Stimulated activated CD4-positive, alpha-beta T cell treated with anti-CD3 and anti-CD28 coated beads, TNF-alpha, amount 100 ng/mL, for 4 hours (primary cell): Measurements from ENCODE around the gene SRP68.
"Not testable (repeated sequence)": the region's sequence is repeated elsewhere in the genome, so short reads cannot be mapped to it uniquely, and the experiment has no call there.

Experiments used
- DNase-seq, 3 experiments: peaks; one replicate each; pipeline ENCODE4 v3.0.0-alpha.2; 2020; ENCODE audit warnings: low read depth in 3 of 3

Gene SRP68

DNA sequence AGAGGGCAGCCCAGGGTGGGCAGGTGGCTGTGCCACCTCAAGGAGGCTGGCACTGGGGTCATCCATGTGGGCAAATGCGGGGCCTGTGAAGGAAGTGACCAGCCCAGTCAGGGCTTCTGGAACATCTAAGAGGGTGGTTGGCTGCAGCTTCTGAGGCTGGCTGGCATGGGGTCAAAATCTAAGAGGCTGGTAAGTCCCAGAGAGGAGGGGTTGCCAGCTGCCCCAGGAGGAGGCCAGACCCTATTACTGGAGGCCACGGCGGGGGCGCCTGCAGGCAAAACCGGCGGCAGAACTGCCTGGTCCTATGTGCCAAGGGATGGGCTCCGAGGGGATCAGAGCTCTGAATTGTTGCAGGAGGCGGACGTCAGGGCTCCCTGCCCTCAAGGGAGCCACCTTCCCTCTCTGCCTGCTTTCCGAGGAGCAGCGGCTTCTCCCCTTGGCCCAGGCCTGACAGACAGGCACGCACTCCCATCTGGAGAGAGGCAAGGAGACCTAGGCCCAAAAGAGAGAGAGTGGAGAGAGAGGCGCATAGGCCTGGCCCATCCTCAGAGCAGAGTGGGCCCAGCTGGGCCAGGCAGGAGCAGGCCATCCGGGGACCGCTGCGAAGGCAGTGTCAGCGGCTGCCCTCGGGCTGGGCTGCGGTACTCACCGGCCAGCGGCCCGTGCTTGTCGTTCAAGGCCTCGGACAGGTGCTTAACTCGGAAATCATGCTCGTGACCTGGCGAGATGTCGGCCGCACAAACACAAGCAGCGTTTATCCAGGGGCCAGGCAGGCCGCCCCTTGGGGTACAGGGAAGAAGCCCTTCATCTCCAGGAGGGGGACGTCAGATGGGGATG, 17.6 kb upstream of the SRP68 start:
- DNase-seq, result no peak

DNA sequence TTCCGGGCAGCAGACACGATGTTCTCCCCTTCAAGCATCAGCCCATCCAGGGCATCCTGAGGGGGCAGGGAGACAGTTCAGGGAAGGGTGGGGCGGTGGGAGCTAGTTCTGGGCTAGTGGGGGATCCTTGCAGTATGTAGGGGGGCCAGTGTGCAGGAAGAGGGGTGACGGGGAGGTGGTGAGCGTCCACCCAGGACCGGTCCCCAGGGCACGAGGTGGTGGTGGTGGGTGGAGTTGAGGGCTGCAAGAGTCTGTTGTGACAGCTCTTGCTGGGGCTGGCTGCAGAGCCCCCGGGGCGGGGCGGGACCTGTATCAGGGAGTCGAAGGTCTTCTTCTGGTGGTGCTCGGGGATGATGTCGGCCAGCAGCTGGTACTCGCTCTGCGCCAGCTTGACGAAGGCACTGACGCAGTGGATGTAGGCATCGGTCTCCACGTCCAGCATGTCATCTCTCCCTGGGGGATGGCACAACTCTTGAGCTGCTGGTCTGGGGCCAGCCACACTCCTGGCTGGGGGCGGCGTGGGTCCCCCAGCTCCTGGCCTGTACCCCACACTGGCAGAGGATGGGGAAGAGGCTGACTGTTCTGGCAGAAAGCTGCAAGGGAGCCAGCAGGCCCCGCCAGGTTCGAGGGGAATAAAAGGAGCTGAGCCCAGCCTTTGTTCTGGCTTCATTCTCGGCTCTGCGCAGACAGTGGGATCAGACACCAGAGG, 16.7 kb upstream of the SRP68 start:
- no peak for DNase-seq

DNA sequence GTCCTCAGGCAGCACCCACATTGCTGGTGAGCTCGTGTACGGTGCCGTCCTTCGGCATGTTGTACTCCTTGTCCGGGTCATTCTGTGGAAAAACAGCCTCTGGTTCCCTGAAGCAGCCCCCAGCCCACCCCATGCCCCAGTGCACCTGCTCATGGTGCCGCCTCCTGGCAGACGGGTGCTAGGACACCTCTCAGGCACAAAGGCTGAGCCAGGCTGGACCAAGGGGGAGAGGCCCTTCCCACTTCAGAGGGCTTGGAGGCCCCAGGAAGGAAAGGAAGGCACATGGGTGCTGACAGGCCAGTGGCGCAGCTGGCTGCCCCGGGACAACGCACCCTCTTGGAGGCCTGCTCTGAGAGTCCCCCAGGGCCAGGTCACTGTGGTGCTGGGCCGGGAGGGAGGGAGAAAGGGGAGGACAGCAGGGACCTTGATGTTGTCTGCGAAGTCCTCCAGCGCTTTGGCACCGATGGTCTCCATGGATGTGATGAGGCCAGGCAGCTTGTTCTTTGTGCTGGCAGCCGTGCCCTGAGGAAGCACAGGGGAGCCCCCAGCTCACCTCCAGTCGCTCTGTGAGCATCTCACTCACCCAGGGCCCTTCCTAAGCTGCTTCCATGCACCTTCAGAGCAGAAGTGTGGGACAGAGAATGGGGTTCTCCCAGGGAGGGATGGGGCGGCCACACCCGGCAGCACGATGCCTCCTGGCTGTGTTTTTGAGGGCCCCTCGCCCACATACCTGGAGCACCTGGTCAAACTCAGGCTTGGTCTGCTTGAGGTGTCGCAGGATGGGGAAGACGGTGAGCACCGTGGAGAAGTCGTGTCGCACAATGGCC, 15.9 kb upstream of the SRP68 start:
- DNase-seq, result no peak

DNA sequence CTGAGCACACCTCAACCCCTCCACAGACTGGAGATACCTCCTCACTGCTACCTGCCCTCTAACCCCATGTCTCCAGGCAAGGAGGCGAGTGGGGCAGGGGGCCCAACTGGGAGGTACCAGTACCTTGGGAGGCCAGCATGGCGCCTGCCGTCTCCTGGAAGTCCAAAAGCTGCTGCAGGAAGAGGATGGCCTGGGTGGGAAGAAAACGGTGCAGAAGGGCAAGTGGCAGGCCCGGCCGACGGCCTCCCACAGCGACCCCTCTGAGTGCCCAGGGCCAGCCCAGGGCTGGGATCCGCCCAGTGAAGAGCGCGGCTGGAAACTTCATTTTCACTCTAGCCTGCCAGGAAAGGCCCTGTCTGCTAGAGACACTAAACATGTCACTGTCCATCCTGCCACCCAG, 15.2 kb upstream of the SRP68 start:
- DNase-seq, result no peak

DNA sequence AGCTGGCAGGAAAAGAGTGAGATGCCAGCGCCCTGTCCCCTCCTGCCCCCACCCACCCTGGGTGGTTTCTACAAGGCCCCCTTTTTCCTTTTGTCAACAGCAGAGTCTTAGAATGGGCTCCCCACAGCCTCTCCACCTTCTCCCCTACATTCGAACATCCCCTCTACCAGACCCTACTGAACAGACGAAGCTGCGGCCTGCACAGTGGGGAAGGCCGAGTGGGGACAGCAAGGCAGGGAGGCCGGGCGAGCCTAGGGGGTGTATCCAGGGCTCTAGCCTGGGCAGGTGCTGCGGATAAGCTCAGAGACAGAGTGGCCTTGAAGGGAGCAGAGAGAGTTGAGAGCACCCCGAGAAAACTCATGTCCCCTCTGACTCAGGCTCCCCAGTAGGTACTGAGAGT, 14.1 kb upstream of the SRP68 start:
- no peak for DNase-seq

DNA sequence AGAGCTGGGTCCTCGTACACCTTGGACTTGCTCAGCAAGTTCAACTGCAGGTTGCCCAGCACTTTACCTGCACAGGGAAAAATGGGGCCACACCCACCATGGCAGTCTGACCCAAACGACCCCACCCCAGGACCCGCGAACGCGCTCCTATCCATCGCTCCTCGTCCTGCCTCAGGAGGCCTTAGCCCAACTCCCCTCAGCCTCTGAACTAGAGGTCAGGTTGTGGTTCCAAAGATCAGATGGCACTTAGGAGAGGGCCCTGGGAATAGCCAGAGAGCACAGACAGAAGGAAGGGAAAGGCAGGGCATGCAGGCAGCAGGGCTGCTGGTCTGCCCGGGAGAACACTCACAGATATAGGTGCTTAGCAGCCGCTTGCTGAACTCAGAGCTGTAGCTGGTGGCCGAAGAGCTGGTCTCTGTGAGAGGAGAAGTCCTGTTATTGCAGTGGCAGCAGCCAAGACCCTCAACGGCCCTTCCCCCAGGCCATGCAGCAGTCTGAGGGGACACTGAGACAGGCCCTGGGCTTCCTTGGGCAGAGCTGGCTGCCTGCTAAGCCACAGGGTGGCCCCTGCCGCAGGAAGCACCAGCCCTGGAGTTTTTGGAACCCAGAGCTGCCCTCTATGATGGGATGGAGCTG, 13.5 kb upstream of the SRP68 start:
- DNase-seq, result no peak

DNA sequence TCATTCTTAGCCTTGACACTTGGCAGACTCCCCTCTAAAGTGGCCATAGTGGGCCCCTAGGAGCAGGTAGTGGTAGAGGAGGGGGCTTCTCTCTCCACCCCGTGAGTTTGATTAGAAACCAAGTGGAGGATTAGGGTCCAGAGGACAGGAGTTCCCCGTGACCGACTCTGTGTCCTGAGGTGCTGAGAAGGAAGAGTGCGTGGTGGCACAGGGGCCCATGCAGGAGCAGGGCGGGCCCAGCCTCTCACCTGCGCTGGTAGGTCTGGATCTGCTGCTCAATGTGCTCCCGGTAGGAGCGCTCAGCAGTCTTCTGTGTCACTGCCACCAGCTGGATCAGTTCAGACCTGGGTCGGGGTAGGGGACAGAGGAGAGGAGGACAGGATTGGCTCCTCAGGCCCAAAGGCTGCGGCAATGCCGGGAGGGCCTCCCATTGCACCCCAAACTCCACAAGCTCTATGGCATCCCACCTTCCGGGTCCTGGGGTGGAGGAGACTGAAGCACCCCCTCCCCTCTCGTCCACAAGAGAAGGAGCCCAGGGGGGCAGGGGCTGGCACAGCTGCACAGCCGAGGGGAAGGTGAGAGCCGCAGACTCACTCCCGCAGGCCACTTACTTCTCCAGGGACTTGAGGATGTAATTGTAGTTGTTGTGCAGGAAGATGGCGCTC, 12.9 kb upstream of the SRP68 start:
- no peak for DNase-seq

DNA sequence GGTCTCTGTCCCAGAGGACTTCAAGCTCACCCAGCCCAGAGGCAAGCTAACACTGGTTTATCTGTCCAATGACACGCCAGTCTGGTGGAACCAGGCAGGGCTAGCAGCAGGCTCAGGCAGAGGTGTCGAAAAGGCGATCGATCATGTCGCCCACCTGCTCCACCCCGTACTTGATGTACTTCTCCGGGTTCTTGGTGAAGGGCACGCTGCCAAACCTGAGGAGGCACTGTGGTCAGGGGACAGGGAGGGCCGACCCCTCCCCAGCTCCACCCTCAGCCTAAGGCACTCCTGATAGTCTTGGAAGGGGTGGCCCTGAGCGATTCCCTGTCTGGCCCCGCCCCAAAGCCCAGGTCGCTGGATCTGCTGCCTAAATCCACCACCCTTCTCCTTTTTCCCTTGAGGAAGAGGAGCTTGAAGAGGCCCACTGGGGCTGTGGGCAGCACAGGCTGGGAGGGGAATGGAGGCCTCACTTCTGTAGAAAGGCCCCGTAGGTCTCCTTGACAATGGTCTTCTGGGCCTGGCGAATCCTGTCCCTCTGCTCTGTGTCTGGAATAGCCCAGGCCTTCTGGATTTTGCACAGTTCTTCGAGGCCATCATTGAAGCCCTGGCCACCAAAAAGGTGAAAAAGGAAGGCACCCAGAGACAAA, 11.3 kb upstream of the SRP68 start:
- DNase-seq, result no peak

DNA sequence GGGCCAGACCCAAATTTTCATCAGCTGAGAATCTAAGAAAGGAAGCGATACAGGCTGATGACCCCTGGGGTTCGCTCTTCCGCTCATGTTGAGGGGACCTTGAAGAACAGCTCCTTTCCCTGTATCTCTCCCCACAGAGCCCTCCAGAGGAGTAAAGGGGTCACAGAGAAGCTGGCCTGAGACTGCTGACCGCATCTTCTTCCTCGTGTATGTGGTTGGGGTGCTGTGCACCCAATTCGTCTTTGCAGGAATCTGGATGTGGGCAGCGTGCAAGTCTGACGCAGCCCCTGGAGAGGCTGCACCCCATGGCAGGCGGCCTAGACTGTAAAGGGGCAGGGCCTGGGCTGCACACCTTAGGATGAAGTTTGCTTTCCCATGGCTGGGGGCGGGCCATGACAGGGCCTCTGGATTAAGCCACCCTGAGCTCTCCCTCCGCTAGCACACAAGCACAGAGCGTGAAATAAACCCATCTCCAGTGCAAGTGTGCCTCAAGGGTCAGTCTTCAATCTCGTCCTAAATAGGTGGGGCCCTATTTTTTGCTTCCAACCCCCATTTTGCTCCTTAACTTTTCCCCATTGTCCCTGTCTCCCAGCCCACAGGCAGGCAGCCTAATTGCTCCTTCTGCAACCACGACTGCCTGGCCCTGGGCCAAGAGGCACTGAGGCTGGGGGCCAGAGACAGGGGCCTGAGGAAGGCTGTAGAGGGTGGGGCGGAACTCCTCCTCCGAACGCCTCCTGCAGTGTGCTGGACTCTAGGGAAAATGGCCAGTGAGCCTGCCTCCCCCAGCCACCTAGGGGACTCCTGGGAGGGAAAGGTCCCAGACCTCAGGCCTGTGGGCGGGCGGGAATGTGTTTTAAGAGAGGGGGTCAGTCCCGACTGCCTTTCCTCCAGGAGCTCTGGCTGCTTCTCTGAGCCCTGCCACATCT, 10.3 kb upstream of the SRP68 start:
- no peak for DNase-seq

DNA sequence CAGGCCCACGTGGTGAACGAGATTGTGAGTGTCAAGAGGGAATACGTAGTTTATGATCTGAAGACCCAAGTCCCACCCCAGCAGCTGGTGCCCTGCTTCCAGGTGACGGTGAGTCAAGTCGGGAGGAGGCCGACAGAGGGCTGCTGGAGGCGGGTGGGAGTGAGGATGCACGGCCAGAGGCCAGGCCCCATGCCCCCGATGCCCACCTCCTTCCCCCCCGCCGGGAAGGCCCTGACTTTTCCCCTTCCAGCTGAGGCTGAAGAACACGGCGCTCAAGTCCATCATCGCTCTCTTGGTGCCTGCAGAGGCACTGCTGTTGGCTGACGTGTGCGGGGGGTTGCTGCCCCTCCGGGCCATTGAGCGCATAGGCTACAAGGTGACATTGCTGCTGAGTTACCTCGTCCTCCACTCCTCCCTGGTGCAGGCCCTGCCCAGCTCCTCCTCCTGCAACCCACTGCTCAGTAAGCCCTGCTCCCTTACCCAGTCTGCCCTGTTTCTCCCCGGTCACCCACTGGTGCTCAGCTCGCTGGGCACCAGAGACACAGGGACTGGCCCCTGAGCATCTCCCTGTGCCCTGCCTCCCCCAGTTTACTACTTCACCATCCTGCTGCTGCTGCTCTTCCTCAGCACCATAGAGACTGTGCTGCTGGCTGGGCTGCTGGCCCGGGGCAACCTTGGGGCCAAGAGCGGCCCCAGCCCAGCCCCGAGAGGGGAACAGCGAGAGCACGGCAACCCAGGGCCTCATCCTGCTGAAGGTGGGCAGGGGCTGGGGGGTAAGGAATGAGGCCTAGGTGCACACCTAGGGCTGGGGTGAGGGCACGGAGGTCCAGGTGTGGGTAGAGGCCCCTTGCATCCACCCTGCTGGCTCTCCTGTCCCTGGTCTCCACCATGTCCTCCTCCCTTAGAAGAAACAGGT, 9.2 kb upstream of the SRP68 start:
- no peak for DNase-seq

DNA sequence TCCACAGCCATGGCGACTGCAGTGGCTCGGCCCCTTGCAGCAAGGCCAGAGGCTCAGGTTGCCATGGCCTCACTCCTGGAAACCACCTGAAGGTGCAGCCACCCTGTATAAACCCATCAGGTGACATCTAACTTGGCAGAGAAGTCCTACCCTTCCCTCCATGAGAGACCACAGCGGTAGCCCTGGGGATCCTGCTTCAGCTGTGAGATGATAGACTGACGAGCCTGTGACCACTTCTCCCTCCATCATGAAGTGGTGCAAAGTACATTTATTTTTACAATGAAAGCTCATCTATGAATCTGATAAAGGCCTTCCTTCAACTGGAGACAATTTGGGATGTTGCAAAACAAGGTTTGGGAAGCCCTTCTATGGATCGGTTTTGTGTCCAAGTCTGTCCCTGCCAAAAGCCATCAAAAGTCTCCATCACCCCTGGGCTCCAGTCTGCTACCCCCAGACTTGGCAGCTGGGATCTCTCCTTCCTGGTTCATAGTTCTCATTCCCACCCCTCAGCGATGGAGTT, 8.5 kb upstream of the SRP68 start:
- DNase-seq, result no peak

DNA sequence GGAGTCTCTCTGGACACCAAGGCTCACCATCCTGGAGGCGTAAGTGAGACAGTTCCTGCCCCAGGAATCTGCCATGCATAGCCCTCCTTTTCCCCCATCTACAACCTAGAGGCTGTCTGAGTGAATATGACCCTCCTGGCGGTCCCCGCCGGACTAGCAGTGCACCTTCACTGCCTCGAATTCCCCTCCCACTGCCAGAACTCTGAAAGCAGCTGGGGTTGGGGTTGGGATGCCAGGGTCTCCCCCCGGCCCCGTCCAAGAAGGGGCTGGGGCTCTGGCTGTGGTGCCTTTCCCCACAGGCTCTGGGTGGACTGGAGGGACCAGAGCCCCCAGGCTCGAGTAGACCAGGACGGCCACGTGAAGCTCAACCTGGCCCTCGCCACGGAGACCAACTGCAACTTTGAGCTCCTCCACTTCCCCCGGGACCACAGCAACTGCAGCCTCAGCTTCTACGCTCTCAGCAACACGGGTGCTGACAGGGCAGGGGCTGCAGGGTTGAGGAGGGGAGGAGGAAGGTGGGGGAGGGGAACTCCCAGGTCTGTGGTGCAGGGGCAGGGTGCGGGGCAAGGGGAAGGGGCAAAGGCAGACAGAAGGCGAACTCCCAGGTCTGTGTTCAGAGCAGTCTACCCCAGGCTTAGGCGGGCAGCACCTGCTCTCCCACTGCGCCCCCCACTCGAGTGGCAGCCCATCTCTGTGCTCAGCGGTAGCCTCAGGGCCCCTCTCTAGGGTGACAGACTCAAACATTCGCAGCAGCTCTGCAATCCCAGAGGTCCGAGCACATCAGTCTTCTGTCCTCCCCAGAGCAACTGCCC, 7.8 kb upstream of the SRP68 start:
- no peak for DNase-seq

DNA sequence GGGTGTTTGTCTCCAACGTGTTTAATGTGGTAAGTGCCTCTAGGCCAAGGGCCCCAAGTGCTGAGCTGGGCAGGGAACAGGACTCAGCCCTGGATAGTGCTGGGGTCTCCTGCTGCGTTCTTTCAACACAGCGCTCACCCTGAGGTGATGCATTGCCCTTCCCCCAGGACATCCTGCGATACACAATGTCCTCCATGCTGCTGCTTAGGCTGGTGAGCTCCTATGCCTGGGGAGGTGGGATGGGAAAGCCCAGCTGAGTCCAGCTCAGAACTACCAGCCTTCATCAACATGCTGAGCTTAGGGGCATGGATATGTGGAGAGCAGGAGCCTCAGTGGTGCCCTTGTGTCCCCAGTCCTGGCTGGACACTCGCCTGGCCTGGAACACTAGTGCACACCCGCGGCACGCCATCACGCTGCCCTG, 7.2 kb upstream of the SRP68 start:
- no peak for DNase-seq

DNA sequence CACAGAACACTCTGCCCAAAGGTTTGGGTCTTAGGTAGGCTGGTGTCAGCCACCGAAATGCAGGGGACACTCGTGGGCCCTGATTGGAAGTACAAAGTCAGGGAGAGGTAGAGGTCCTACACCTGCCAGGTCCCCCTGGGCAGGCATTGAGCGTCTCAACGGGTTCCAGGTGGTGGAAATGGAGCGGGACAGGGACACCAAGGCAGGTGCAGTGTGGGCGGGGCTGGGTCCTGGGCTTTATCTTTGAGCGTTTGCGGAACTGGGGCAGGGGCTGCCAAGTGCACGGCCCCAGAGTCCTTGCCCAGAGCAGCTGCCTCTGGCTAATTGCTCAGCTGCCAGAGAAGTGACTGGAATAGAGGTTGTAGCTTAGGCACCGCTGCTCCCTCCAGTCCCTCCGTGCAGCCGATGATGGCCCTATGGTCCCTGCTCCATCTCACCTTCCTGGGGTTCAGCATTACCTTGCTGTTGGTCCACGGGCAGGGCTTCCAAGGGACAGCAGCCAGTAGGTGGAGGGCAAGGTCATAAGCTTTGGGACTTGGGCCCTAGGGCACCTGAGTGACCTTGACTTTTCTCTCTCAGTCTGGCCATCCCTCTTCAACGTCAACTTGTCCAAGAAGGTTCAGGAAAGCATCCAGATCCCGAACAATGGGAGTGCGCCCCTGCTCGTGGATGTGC, 6.7 kb upstream of the SRP68 start, which contains the start of gene ZACN:
TSS of gene ZACN (plus strand) at position 323 of the 675 bp plus-strand sequence. CDS start at position 406, 83 bp downstream.
- no peak for DNase-seq

DNA sequence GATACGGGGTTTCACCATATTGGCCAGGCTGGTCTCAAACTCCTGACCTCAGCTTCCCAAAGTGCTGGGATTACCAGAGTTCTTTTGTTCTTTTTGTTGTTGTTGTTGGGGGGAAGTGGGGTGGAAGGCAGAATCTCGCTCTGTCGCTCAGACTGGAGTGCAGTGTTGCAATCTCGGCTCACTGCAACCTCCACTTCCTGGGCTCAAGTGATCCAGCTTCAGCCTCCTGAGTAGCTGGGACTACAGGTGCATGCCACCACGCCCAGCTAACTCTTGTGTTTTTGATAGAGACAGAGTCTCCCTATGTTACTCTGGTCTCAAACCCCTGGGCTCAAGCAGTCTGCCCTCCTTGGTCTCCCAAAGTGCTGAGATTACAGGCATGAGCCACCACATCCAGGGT, 6.1 kb upstream of the SRP68 start:
- DNase-seq, result not testable (repeated sequence)

DNA sequence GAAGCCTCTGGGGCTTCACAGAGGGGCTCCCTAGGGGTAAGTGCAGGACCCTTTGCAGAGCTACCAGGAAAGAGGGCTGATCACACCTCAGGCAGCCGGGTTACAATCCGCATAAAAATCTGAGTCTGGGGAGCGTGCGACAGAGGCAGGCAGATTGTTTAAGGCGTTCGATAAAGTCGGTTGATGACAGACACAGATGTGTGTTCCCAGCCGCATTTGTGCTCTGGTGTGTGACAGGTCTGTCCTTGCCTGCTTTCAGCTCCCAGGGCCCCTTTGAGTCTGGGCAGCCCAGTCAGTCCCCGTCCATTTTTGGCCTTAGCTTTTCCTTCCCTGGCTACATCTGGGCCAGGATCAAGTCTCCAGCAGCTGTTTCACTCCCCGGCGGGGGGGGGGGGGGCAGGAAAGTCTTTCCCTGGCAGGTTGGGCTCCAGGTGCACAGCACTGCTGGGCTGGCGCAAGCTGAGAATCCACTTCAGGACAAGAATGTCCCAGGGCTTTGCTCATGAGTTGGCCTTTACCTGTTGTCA, 5.3 kb upstream of the SRP68 start:
- no peak for DNase-seq
